ENCODE results near the gene SLC8A2. TPM values are rescaled to one million over a fixed set of nuclear protein-coding genes. Genes with fewer than 3 reads are reported as not detected.

The SLC8A2 gene
- total RNA-seq, 1 experiment from 2014 or later: 11.3 TPM

DNA sequence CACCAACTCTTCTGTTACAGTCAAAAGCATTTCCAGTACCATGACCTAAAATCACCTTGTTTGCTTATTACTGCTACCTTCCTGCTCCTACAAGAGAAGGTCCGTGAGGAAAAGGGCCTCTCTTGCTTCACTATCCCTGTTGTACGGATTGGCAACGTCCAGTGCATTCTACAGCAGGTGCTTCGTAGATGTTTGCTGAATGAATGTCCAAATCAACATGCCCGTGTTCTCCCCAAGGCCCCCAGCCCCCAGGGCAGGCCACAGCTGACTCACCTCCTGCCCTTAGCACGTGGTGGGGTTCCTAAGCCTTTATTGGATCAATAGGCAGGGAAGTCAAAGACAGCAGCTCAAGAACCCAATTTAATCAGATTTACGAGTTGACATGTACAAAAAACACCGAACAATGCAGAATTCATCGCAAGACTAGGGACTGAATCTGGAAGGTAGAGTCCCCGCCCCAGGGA is 48.7 kb upstream of the SLC8A2 start:
- no peaks in the 10 kb centered on the region; the same call in 1 of the 2 replicates for H3K27me3 Mint-ChIP-seq (ENCODE audit: low read depth)
- H3K9ac ChIP-seq (ENCODE audit: extremely low read depth, insufficient read length, low read length): no peak overlapping the region
- no peak for DNase-seq
- no peak overlapping the region for H3K14ac ChIP-seq (ENCODE audit: insufficient read depth, low read length)
- no peak overlapping the region for H4K91ac ChIP-seq (ENCODE audit: insufficient read length, low read depth, low read length)
- no peak overlapping the region for H3K23ac ChIP-seq (ENCODE audit: insufficient read length, low read depth, low read length)
- H3K79me2 ChIP-seq (ENCODE audit: insufficient read depth, low read length): no peaks in the 10 kb centered on the region
- no peaks in the 10 kb centered on the region for H3K27me3 ChIP-seq (ENCODE audit: insufficient read depth, low read length)
- no peak overlapping the region for H2BK12ac ChIP-seq (ENCODE audit: insufficient read length, low read depth, low read length)
- H3K79me1 ChIP-seq (ENCODE audit: insufficient read depth, low read depth, low read length, poor library complexity, severe bottlenecking): no peaks in the 10 kb centered on the region
- no peaks in the 10 kb centered on the region for H3K23me2 ChIP-seq (ENCODE audit: insufficient read length, low read depth, low read length, poor library complexity, severe bottlenecking)
- H3K18ac ChIP-seq (ENCODE audit: insufficient read length, low read depth, low read length): no peak overlapping the region
- H3K9me3 Mint-ChIP-seq: no peaks in the 10 kb centered on the region
- no peak overlapping the region for H2BK20ac ChIP-seq (ENCODE audit: low read depth, low read length, poor library complexity, severe bottlenecking)
- H3K4ac ChIP-seq (ENCODE audit: low read depth, low read length): no peak overlapping the region
- H3K4me1 Mint-ChIP-seq: peaks cover 5 to 21% of the 10 kb centered on the region in 2 experiments; a peak in 3 of 4 replicates
- no peaks in the 10 kb centered on the region for H3K4me1 ChIP-seq (ENCODE audit: insufficient read depth, low read length)
- no peak overlapping the region for H3K4me3 Mint-ChIP-seq
- H3K4me2 ChIP-seq (ENCODE audit: insufficient read depth, insufficient read length, low read length): no peak overlapping the region
- H2BK15ac ChIP-seq (ENCODE audit: low read depth, low read length): no peak overlapping the region
- peak overlapping the region in 1 of 3 experiments; percentile 74; a peak in 2 of 7 replicates for H3K27ac Mint-ChIP-seq
- no peak overlapping the region for H2BK5ac ChIP-seq (ENCODE audit: insufficient read length, low read length)
- no peak for TF ChIP-seq CTCF (conservative IDR thresholded peaks at IDR 0.05)
- no peak overlapping the region for H3K27ac ChIP-seq (ENCODE audit: insufficient read length, low read depth, low read length)
- H3K36me3 Mint-ChIP-seq (ENCODE audit: insufficient read depth in 1 of 3, low read depth in 3 of 3): no peaks in the 10 kb centered on the region; a peak in 1 of 7 replicates
- no peak overlapping the region for H3T11ph ChIP-seq (ENCODE audit: low read length)
- no peak overlapping the region for H4K5ac ChIP-seq (ENCODE audit: insufficient read length, low read depth, low read length)
- H4K8ac ChIP-seq (replicated peaks; ENCODE audit: insufficient read length, low read depth, low read length): no peak overlapping the region
- H3K56ac ChIP-seq (ENCODE audit: insufficient read length, low read depth, low read length): no peak overlapping the region
- WGBS (ENCODE audit: extremely low coverage, insufficient read length, low lambda C conversion rate): no CpG with 5 or more reads among the region's 10 CpGs
- H3K9me3 ChIP-seq (ENCODE audit: control insufficient read depth, low read depth, low read length): no peaks in the 10 kb centered on the region
- no peak overlapping the region for H2AK5ac ChIP-seq (ENCODE audit: insufficient read length, low read length)
- no peaks in the 10 kb centered on the region for H4K20me1 ChIP-seq (ENCODE audit: control insufficient read depth, insufficient read depth, insufficient read length)
- no peak overlapping the region for H2BK120ac ChIP-seq (ENCODE audit: low read depth, low read length, poor library complexity, severe bottlenecking)
- H2AFZ ChIP-seq (ENCODE audit: low read length): no peak overlapping the region

Measured in H9 (cell line).